HG03558 (cell line): ENCODE results near the gene CGB5.
"Not testable (repeated sequence)": the region's sequence is repeated elsewhere in the genome, so short reads cannot be mapped to it uniquely, and the experiment has no call there.

Experiments
- ATAC-seq: cut with Tn5 transposase; IDR thresholded peaks from one replicate; pipeline ENCODE4 v1.9.1; 2021; ENCODE audit warnings: moderate number of reproducible peaks; ENCODE audit not compliant: unreplicated experiment; ENCODE audit errors: extremely low read depth

The CGB5 gene

DNA sequence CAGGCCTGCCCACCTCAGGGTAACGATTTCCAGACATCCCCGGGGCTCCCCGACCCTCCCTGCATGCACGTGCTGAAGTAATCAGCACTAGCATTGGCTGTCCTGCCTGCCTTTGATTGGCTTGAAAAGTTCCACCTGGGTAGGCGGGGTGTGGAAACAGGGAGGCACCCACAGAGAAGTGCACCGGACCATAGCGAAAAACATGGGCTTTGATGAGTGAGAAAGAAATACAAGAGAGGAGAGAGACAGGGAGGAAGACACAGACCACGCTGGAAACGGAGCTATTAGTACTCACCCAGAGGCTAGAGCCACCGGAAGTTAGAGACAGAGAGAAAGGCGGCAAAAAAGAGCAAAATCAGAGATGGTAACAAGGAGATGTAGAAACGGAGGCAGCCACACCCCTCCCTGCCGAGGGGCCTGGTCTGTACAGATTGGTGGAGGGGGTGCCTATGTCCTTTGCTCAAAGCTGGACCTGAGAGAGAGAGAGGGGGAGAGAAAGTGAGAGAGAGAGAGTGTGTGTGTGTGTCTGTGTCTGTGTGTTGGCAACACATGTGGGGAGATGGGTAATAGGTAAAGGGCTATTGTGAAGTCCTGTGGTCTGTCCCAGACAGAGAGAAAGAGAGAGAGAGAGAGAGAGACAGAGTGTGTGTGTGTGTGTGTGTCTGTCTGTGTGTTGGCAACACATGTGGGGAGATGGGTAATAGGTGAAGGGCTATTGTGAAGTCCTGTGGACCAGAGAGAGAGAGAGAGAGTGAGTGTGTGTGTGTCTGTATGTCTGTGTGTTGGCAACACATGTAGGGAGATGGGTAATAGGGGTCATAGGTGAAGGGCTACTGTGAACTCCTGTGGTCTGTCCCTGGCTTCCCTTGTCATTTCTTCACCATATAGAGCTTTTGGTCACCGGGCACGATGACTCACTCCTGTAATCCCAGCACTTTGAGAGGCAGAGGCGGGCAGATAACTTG lies 22.4 kb upstream of the CGB5 start:
- ATAC-seq: no peak

GRCh38 chr19:49022116-49022515 lies 21.5 kb upstream of the CGB5 start:
- ATAC-seq: no peak

GRCh38 chr19:49024233-49024632 lies 19.4 kb upstream of the CGB5 start, which contains the start of gene CGB3:
TSS of gene CGB3 (minus strand) at chr19:49024333. CDS start at chr19:49023971, 362 bp downstream.
- ATAC-seq: not testable (repeated sequence)

DNA sequence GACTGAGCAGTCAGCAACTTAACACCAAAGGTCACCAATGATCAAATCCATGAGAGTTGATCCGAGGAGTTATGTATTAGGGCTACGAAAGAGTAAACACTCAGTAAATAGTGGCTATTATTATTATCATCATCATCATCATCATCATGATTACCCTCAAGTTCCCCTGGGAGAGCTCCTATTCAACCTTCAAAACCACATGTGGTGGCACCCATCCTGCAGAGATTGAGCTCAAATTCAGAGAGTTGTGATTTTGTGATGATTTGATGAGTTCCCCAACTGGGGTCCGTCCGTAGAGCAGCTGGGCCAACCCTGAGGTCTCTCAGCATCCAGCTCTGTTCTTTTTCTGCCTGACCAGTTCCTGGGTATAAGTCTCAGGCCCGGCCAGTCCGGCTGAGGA lies 18.6 kb upstream of the CGB5 start:
- not testable (repeated sequence) for ATAC-seq

GRCh38 chr19:49025599-49025998 lies 18.0 kb upstream of the CGB5 start:
- not testable (repeated sequence) for ATAC-seq

DNA sequence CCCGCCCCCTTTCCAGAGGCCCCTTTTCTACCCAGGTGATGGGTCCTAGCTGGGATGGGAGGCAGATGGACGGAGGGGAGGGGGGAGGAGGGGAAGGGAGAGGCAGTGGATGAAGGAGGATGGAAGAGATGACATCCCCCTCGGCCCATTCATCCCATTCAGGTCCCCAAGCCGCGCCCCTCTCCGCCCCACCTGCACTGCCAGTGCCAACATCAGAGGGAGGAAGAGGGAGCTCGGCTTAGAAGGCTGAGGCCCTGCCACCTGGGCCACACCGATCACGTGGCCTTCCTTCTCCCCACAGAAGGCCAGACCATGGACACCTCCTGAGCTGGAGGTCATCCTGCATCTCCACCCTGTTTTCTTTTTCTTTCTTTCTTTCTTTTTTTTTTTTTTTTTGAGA lies 15.0 kb upstream of the CGB5 start:
- ATAC-seq: not testable (repeated sequence)

DNA sequence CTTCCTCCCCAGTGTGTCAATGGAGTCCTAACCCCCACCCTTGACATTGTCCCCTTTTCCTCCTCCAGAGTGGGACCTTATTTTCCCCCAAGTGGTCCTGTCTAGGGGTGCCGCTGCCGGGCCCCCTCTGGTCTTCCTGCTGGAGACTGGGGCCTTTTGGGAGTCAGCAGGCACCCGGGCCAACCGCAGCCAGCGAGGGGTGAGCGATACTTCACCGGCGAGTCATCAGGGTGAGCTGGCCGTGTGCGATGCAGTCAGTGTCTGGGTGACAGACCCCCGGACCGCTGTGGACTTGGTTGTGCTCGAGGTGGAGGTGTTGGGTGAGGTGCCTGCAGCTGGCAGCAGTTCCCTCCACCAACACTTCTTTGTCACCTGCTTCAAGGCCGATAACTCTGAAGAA lies 13.9 kb upstream of the CGB5 start:
- not testable (repeated sequence) for ATAC-seq

DNA sequence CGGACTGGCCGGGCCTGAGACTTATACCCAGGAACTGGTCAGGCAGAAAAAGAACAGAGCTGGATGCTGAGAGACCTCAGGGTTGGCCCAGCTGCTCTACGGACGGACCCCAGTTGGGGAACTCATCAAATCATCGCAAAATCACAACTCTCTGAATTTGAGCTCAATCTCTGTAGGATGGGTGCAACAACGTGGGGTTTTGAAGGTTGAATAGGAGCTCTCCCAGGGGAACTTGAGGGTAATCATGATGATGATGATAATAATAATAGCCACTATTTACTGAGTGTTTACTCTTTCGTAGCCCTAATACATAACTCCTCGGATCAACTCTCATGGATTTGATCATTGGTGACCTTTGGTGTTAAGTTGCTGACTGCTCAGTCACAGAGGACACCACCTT lies 13.3 kb upstream of the CGB5 start:
- not testable (repeated sequence) for ATAC-seq

DNA sequence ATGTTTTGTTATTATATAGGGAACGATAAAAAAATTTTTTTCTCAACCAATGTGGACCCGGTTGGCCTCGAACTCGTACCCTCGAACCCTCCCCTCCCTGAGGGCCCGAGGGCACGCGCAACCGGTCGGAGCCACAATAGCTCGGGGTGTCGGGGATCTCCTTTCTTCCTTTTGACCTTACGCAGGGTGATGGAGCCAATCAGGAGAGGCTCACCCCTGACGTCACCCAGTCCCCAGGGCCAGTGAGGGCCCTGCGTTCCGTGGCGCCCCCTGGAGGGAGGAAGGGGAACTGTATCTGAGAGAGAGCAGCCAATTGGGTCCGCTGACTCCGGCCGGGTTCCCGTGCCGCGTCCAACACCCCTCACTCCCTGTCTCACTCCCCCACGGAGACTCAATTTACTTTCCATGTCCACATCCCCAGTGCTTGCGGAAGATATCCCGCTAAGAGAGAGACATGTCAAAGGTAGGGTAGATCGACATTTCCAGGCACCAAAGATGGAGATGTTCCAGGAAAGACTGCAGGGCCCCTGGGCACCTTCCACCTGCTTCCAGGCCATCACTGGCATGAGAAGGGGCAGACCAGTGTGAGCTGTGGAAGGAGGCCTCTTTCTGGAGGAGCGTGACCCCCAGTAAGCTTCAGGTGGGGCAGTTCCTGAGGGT lies 11.9 kb upstream of the CGB5 start, which contains the start of gene CGB2:
Gene CGB2, plus strand, starts transcription at position 249 of the 660 bp plus-strand sequence. Its CDS starts 206 bp downstream, at position 455.
- ATAC-seq: not testable (repeated sequence)

GRCh38 chr19:49036815-49037214 lies 6.8 kb upstream of the CGB5 start, which contains the start of gene CGB1:
TSS of gene CGB1 (minus strand) at chr19:49036895. CDS start at chr19:49036711, 184 bp downstream.
- ATAC-seq: not testable (repeated sequence)

DNA sequence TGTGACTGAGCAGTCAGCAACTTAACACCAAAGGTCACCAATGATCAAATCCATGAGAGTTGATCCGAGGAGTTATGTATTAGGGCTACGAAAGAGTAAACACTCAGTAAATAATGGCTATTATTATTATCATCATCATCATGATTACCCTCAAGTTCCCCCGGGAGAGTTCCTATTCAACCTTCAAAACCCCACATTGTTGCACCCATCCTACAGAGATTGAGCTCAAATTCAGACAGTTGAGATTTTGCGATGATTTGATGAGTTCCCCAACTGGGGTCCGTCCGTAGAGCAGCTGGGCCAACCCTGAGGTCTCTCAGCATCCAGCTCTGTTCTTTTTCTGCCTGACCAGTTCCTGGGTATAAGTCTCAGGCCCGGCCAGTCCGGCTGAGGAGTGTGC lies 5.5 kb upstream of the CGB5 start:
- not testable (repeated sequence) for ATAC-seq

GRCh38 chr19:49038557-49039276 lies 4.9 kb upstream of the CGB5 start:
- ATAC-seq: not testable (repeated sequence)

- ATAC-seq: not testable (repeated sequence)
These were observed 3.9 kb upstream of the CGB5 start for GRCh38 chr19:49039736-49040135.

DNA sequence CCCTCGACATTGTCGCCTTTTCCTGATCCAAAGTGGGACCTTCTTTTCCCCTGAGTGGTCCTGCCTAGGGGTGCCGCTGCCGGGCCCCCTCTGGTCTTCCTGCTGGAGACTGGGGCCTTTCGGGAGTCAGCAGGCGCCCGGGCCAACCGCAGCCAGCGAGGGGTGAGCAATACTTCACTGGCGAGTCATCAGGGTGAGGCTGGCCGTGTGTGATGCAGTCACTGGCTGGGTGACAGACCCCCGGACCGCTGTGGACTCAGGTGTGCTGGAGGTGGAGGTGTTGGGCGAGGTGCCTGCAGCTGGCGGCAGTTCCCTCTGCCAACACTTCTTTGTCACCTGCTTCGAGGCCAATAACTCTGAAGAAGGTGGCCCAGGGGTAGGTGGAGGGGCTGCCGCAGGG lies 1.5 kb upstream of the CGB5 start:
- ATAC-seq: no peak

- not testable (repeated sequence) for ATAC-seq
These were observed 982 bp upstream of the CGB5 start for GRCh38 chr19:49042666-49043065.

DNA sequence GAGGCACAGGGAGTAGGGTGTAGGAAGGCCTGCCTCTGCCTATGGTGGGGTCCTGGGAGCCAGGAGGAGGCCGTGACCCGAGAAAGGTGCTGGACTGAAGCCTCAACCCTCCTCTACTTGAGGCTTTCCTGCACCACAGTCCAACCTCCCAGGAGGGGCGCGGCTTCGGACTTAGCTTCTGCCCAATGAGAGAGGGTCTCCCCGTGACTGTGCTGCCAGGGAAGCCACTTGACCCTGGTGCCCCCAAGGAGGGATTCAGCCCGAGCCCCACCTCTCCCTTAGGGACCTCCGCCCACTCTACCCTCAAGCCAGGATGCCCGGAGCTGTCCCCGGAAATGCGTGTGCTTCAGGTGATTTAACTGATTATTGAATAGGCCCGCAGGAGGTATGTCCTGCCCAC lies 5.4 kb downstream of the CGB5 start, which contains the start of gene CGB8:
Gene CGB8, minus strand, starts transcription at position 101 of the 400 bp plus-strand sequence. CDS start 372 bp downstream, outside the sequence.
- not testable (repeated sequence) for ATAC-seq

GRCh38 chr19:49049834-49050233 lies 6.2 kb downstream of the CGB5 start:
- ATAC-seq: not testable (repeated sequence)

DNA sequence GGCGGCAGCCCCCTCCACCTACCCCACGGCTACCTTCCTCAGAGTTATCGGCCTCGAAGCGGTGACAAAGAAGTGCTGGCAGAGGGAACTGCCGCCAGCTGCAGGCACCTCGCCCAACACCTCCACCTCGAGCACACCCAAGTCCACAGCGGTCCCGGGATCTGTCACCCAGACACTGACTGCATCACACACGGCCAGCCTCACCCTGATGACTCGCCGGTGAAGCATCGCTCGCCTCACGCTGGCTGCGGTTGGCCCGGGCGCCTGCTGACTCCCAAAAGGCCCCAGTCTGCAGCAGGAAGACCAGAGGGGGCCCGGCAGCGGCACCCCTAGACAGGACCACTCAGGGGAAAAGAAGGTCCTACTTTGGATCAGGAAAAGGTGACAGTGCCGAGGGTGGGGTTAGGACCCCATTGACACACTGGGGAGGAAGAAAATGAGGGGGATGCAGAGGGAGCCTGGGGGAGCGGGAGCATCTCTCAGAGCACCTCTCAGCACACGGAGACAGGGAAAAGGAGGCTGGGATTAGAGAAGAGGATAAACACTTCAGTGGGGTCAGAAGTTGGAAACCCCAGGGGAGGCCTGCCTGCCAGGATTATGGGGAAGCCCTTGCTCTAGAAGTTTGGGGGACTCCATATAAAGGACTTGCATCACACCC lies 6.9 kb downstream of the CGB5 start:
- not testable (repeated sequence) for ATAC-seq

DNA sequence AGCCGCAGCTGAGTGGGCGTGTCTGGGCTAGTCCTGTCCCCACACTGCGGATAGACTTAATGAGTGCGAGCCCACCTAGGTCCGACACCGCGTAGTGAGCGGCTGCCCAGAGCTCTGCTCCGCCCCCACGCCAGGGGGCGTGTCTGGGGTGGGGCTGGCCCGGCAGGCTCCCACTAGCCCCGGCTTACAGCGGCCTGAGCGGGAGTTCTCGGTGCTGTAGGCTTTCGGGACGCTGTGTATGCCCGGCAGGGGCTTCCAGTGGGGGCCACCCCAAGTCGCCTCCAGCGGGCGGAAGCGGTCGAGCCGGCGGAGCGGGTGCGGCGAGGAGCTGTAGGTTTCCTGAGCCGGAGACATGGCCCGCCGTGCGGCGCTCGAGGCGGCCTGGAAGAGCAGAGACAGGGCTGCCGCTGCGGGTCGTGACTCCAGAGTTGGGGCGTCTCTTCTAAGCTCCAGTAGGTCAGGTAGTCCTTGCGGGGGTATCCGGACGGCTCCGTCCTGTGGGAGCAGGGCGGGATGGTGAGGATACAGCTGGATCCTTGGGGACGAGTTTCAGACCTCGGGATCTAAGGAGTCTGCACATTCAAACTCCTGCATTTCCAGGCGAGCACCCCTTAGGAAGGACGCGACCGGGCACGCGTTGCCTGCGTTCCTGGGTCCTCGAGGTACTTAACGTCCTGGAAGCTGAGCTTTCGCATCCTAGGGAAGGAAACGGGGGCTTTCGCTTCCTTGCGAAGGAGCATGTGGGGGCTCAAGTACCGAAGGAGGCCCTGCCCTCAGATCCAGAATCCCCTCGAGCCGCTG lies 12.7 kb downstream of the CGB5 start:
- no peak for ATAC-seq
